Stimulated activated naive CD8-positive, alpha-beta T cell treated with anti-CD3 and anti-CD28 coated beads, Interleukin-15, amount 100 ng/mL, for 72 hours (primary cell): ENCODE data around the gene ZNF385C.

ENCODE experiments used
- ATAC-seq: fragments of 150-1000 bp; cut with Tn5 transposase; 2 replicates; pipeline ENCODE4 v1.10.0; 2021; ENCODE audit warnings: mild to moderate bottlenecking, moderate library complexity
- DNase-seq, 2 donors: peaks; one replicate each; pipeline ENCODE4 v3.0.0; 2021 to 2022
- H3K27ac Mint-ChIP-seq, 2 donors: one replicate each; pipeline ENCODE4 v1.8.0; 2022; ENCODE audit warnings: mild to moderate bottlenecking in 2 of 2, mixed read lengths in 2 of 2, moderate library complexity in 2 of 2
- H3K27me3 Mint-ChIP-seq: one replicate; pipeline ENCODE4 v1.8.0; 2022; ENCODE audit warnings: mixed read lengths
- H3K4me1 Mint-ChIP-seq: one replicate; pipeline ENCODE4 v1.8.0; 2022; ENCODE audit warnings: mild to moderate bottlenecking, mixed read lengths
- H3K4me3 Mint-ChIP-seq, 2 donors: one replicate each; pipeline ENCODE4 v1.8.0; 2022; ENCODE audit warnings: mild to moderate bottlenecking in 2 of 2, mixed read lengths in 2 of 2, moderate library complexity in 1 of 2
- H3K9me3 Mint-ChIP-seq, 2 donors: one replicate each; pipeline ENCODE4 v1.8.0; 2022; ENCODE audit warnings: mixed read lengths in 2 of 2

Gene ZNF385C

GRCh38 chr17:42053731-42054500, 44.4 kb downstream of the ZNF385C start:
- no peaks in the 10 kb centered on the region for H3K9me3 Mint-ChIP-seq
- H3K4me3 Mint-ChIP-seq = no peak overlapping the region
- peaks cover 15% of the 10 kb centered on the region for H3K4me1 Mint-ChIP-seq
- ATAC-seq (no peak), DNase-seq (no peak)
- peaks cover 63% of the 10 kb centered on the region for H3K27me3 Mint-ChIP-seq
- no peak overlapping the region for H3K27ac Mint-ChIP-seq

GRCh38 chr17:42052346-42052877, 45.9 kb downstream of the ZNF385C start:
- no peak overlapping the region for H3K27ac Mint-ChIP-seq
- ATAC-seq = no peak
- H3K4me3 Mint-ChIP-seq = no peak overlapping the region
- peaks cover 15% of the 10 kb centered on the region for H3K4me1 Mint-ChIP-seq
- no peaks in the 10 kb centered on the region for H3K9me3 Mint-ChIP-seq
- DNase-seq = no peak
- peaks cover 70% of the 10 kb centered on the region for H3K27me3 Mint-ChIP-seq

- H3K4me3 Mint-ChIP-seq = peak overlapping the region in 1 of 2 donors; percentile 7
- H3K9me3 Mint-ChIP-seq = no peaks in the 10 kb centered on the region
- ATAC-seq (no peak), DNase-seq (no peak)
- peaks cover 70% of the 10 kb centered on the region for H3K27me3 Mint-ChIP-seq
- peaks cover 15% of the 10 kb centered on the region for H3K4me1 Mint-ChIP-seq
- H3K27ac Mint-ChIP-seq = no peak overlapping the region
These were observed 46.6 kb downstream of the ZNF385C start for GRCh38 chr17:42051645-42052044.

- DNase-seq = no peak
- peaks cover 70% of the 10 kb centered on the region for H3K27me3 Mint-ChIP-seq
- peaks cover 15% of the 10 kb centered on the region for H3K4me1 Mint-ChIP-seq
- H3K27ac Mint-ChIP-seq = no peak overlapping the region
- H3K4me3 Mint-ChIP-seq = peak overlapping the region; percentile 66 to 75
- no peaks in the 10 kb centered on the region for H3K9me3 Mint-ChIP-seq
- no peak for ATAC-seq
These were observed 47.3 kb downstream of the ZNF385C start for GRCh38 chr17:42051013-42051400.

GRCh38 chr17:42050393-42051012, 47.8 kb downstream of the ZNF385C start, which contains the start of gene C17orf113:
Gene C17orf113, minus strand, starts transcription at chr17:42050601. Its CDS starts 7,225 bp downstream, at chr17:42043376.
- peaks cover 10% of the 10 kb centered on the region for H3K4me1 Mint-ChIP-seq
- peak; percentile 84 for ATAC-seq

GRCh38 chr17:42049834-42050392, 48.4 kb downstream of the ZNF385C start:
- peak overlapping the region; percentile 65 to 76 for H3K4me3 Mint-ChIP-seq
- no peak for ATAC-seq
- peak overlapping the region in 1 of 2 donors; percentile 27 for H3K27ac Mint-ChIP-seq
- DNase-seq = no peak
- peaks cover 59% of the 10 kb centered on the region for H3K27me3 Mint-ChIP-seq
- H3K9me3 Mint-ChIP-seq = no peaks in the 10 kb centered on the region
- peaks cover 6% of the 10 kb centered on the region for H3K4me1 Mint-ChIP-seq

More at GRCh38 chr17:42050393-42051012, 47.8 kb downstream of the ZNF385C start, which contains the start of gene C17orf113:
- Mint-ChIP-seq H3K4me3 (peak within 1 kb of the TSS; percentile 66 to 76), H3K27me3 (peaks cover 65% of the 10 kb centered on the region), H3K9me3 (no peaks in the 10 kb centered on the region), H3K27ac (peak within 1 kb of the TSS in 1 of 2 donors; percentile 54)
- DNase-seq = peak; percentile 47 to 50

GRCh38 chr17:42047343-42047742, 50.9 kb downstream of the ZNF385C start:
- ATAC-seq (no peak), DNase-seq (no peak)
- Mint-ChIP-seq H3K4me3 (no peak overlapping the region), H3K4me1 (peaks cover 6% of the 10 kb centered on the region), H3K27me3 (peaks cover 34% of the 10 kb centered on the region), H3K27ac (no peak overlapping the region), H3K9me3 (no peaks in the 10 kb centered on the region)

GRCh38 chr17:42045719-42046118, 52.6 kb downstream of the ZNF385C start:
- Mint-ChIP-seq H3K4me1 (peaks cover 2% of the 10 kb centered on the region), H3K4me3 (no peak overlapping the region), H3K9me3 (no peaks in the 10 kb centered on the region), H3K27ac (no peak overlapping the region), H3K27me3 (peaks cover 17% of the 10 kb centered on the region)
- no peak for ATAC-seq
- no peak for DNase-seq

GRCh38 chr17:42042598-42043319, 55.5 kb downstream of the ZNF385C start:
- no peak overlapping the region for H3K27ac Mint-ChIP-seq

GRCh38 chr17:42041619-42042018, 56.7 kb downstream of the ZNF385C start:
- Mint-ChIP-seq H3K27me3 (no peaks in the 10 kb centered on the region), H3K27ac (peak overlapping the region in 1 of 2 donors; percentile 82), H3K4me3 (no peak overlapping the region), H3K9me3 (no peaks in the 10 kb centered on the region), H3K4me1 (no peaks in the 10 kb centered on the region)
- ATAC-seq (no peak), DNase-seq (no peak)

More at GRCh38 chr17:42042598-42043319, 55.5 kb downstream of the ZNF385C start:
- no peaks in the 10 kb centered on the region for H3K27me3 Mint-ChIP-seq
- no peaks in the 10 kb centered on the region for H3K4me1 Mint-ChIP-seq
- H3K4me3 Mint-ChIP-seq = no peak overlapping the region
- H3K9me3 Mint-ChIP-seq = no peaks in the 10 kb centered on the region
- ATAC-seq = no peak
- no peak for DNase-seq

GRCh38 chr17:42040818-42041217, 57.5 kb downstream of the ZNF385C start:
- Mint-ChIP-seq H3K9me3 (no peaks in the 10 kb centered on the region), H3K4me1 (no peaks in the 10 kb centered on the region), H3K4me3 (no peak overlapping the region), H3K27me3 (no peaks in the 10 kb centered on the region), H3K27ac (no peak overlapping the region)
- no peak for ATAC-seq
- no peak for DNase-seq

- Mint-ChIP-seq H3K27ac (no peak overlapping the region), H3K4me1 (no peaks in the 10 kb centered on the region), H3K27me3 (no peaks in the 10 kb centered on the region), H3K9me3 (no peaks in the 10 kb centered on the region), H3K4me3 (peak overlapping the region in 1 of 2 donors; percentile 59)
- DNase-seq = no peak
- ATAC-seq = peak; percentile 18
These were observed 58.2 kb downstream of the ZNF385C start for GRCh38 chr17:42039794-42040763.

- Mint-ChIP-seq H3K4me1 (peaks cover 11% of the 10 kb centered on the region), H3K4me3 (no peak overlapping the region), H3K27ac (no peak overlapping the region), H3K27me3 (no peaks in the 10 kb centered on the region), H3K9me3 (no peaks in the 10 kb centered on the region)
- DNase-seq (no peak), ATAC-seq (peak; percentile 63)
These were observed 59.9 kb downstream of the ZNF385C start for GRCh38 chr17:42038221-42038973.

GRCh38 chr17:42034059-42034458, 64.2 kb downstream of the ZNF385C start:
- peak overlapping the region; percentile 73 to 94 for H3K27ac Mint-ChIP-seq
- H3K4me3 Mint-ChIP-seq = no peak overlapping the region
- H3K27me3 Mint-ChIP-seq = no peaks in the 10 kb centered on the region
- ATAC-seq = peak; percentile 55
- DNase-seq = no peak
- H3K9me3 Mint-ChIP-seq = no peaks in the 10 kb centered on the region
- peaks cover 11% of the 10 kb centered on the region for H3K4me1 Mint-ChIP-seq
